Activated T-cell treated with anti-CD3 and anti-CD28 coated beads, Interleukin-2, amount 50 U/mL, for 24 hours (primary cell): ENCODE measurements around the gene KRT14.
"Not testable (repeated sequence)": the region's sequence is repeated elsewhere in the genome, so short reads cannot be mapped to it uniquely, and the experiment has no call there.

Experiments used
- DNase-seq: peaks from one replicate; pipeline ENCODE4 v3.0.0-alpha.2; 2020
- H3K27ac Mint-ChIP-seq: 2 replicates; pipeline ENCODE4 v1.8.0; 2020; ENCODE audit warnings: mild to moderate bottlenecking, mixed read lengths
- H3K27me3 Mint-ChIP-seq: 2 replicates; pipeline ENCODE4 v1.8.0; 2020; ENCODE audit warnings: mixed read lengths
- H3K36me3 Mint-ChIP-seq: 2 replicates; pipeline ENCODE4 v1.8.0; 2020; ENCODE audit warnings: low read depth, mixed read lengths
- H3K4me1 Mint-ChIP-seq: 2 replicates; pipeline ENCODE4 v1.8.0; 2020; ENCODE audit warnings: low read depth, mixed read lengths
- H3K4me3 Mint-ChIP-seq: 2 replicates; pipeline ENCODE4 v1.8.0; 2020; ENCODE audit warnings: mild to moderate bottlenecking, moderate library complexity, mixed read lengths
- H3K9me3 Mint-ChIP-seq: 2 replicates; pipeline ENCODE4 v1.8.0; 2020; ENCODE audit warnings: mixed read lengths

KRT14 gene

DNA sequence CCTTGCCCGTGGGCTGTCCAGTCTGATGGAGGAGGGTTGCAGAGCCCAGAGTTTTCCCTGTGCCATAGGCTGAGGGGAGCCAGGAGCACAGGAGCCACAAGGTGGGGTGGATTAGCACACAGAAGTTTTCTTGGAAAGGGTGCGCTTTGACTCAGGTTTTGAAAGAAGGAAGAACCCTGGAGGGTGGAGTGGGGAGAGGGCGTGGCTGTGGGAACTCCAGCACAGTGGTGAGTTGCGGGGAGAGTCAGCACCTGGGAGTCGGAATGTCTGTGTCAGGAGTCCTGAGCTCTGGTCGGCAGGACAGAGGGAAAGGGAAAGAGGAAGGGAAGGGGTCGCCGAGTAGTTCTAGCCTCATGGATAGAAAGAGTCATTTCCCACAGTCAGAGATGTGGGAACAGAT, 8.9 kb upstream of the KRT14 start:
- no peaks in the 10 kb centered on the region for H3K36me3 Mint-ChIP-seq
- H3K27me3 Mint-ChIP-seq = peaks cover 17% of the 10 kb centered on the region
- H3K9me3 Mint-ChIP-seq = no peaks in the 10 kb centered on the region
- no peak overlapping the region for H3K27ac Mint-ChIP-seq
- H3K4me3 Mint-ChIP-seq = no peak overlapping the region
- DNase-seq = no peak
- no peaks in the 10 kb centered on the region for H3K4me1 Mint-ChIP-seq

DNA sequence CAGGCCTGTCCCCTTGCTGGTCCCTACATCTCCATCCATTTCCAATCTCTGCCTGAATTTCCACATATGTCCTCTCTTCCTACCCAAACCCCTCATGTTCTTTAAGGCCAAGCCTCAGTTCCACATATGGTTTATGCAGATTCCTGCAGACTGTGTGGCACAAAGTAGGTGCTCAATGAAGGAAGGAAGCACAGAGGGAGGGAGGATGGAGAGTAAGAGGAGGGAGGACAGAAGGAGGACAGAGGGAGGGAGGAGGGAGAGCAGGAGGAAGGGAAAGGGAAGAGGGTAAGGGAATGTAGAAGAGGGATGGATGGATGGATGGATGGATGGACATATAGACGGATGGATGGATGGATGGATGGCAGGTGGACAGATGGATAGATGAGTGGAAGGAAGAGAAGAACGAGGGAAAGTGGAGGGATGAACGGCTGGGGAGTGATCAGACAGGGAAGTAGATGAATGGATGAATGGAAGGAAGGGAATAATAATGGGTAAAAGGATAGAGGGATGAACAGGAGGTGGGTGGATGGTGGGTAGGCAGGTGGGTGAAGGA, 7.7 kb upstream of the KRT14 start:
- peaks cover 21% of the 10 kb centered on the region for H3K27me3 Mint-ChIP-seq
- no peak for DNase-seq
- H3K27ac Mint-ChIP-seq = no peak overlapping the region
- H3K4me3 Mint-ChIP-seq = no peak overlapping the region
- no peaks in the 10 kb centered on the region for H3K4me1 Mint-ChIP-seq
- no peaks in the 10 kb centered on the region for H3K36me3 Mint-ChIP-seq
- H3K9me3 Mint-ChIP-seq = no peaks in the 10 kb centered on the region

DNA sequence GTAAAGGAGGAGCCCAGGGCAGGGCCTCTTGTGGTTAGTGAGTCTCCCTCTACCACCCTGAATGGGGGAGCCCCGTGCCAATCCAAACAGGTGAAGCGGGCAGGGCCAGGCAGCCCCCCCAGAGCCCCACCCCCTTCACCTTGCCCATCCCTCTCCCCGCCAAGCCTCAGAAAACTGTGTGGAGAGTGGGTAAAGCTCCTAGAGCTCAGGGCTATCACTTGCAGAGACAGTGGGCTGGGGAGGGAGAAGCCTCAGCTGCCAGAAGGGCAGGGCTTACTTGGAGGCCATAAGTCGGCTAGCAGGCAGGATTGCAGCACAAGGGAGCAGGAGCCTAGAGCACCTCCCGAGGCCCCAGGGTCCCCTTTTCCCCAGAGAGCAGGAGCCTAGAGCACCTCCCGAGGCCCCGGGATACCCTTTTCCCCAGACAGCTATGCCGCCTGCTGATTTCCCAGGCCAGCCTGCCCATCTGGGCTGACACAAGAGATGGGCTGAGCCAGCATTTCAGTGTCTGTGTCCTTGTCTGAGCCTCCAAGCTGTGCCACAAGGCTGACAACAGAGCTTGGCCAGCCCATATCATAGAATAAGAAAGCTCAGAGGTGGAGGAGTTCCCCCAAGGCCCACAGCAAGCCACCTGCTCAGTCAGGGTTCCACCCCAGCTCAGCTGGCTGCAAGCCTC, 6.7 kb upstream of the KRT14 start:
- Mint-ChIP-seq H3K27ac (no peak overlapping the region), H3K36me3 (no peaks in the 10 kb centered on the region), H3K9me3 (no peaks in the 10 kb centered on the region), H3K4me3 (no peak overlapping the region), H3K27me3 (peaks cover 26% of the 10 kb centered on the region), H3K4me1 (no peaks in the 10 kb centered on the region)
- DNase-seq = no peak

DNA sequence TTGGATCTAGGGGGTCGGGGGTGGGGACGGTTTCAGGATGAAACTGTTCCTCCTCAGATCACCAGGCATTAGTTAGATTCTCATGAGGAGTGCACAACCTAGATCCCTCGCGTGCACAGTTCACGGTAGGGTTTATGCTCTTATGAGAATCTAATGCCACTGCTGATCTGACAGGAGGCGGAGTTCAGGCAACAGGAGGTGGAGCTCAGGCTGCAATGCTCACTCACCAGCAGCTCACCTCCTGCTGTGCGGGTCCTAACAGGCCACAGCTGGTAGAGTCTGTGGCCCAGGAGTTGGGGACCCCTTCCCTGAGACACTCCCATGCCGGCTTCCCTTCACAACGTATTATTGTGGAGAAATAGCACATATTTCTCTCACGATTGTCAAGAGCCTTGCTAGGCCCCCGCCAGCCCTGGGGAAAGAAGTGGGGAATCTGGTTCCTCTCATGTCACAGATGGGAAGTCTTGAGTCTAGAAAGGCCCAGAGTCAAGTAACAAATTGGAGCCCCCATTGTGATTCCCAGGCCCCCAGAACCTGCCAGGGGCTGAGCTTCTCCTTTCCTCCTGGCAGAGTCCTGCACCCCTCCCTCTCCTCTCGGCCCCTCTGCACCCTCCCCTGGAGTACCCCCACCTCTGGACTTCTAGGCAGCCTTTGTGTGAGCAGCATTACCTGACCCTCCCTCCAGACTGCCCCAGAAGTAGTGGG, 6.1 kb upstream of the KRT14 start:
- Mint-ChIP-seq H3K36me3 (no peaks in the 10 kb centered on the region), H3K27ac (no peak overlapping the region), H3K4me1 (no peaks in the 10 kb centered on the region), H3K9me3 (no peaks in the 10 kb centered on the region), H3K27me3 (peaks cover 26% of the 10 kb centered on the region), H3K4me3 (no peak overlapping the region)
- DNase-seq = no peak

DNA sequence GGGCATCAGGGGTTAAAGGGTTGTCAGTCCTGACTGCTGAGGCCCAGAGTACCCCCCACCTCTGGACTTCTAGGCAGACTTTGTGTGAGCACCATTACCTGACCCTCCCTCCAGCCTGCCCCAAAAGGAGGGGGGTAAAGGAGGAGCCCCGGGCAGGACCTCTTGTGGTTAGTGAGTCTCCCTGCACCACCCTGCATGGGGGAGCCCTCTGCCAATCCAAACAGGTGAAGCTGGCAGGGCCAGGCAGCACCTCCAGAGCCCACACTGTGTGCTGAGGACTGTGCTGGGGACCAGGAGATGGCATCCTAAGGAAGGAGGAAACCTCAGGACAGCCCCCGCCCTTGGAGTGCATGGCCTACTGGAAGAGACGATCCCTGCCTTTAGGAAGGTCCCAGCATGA, 2.6 kb upstream of the KRT14 start:
- Mint-ChIP-seq H3K36me3 (no peaks in the 10 kb centered on the region), H3K4me3 (no peak overlapping the region), H3K27ac (no peak overlapping the region), H3K4me1 (no peaks in the 10 kb centered on the region), H3K27me3 (peaks cover 25% of the 10 kb centered on the region), H3K9me3 (no peaks in the 10 kb centered on the region)
- DNase-seq = no peak

DNA sequence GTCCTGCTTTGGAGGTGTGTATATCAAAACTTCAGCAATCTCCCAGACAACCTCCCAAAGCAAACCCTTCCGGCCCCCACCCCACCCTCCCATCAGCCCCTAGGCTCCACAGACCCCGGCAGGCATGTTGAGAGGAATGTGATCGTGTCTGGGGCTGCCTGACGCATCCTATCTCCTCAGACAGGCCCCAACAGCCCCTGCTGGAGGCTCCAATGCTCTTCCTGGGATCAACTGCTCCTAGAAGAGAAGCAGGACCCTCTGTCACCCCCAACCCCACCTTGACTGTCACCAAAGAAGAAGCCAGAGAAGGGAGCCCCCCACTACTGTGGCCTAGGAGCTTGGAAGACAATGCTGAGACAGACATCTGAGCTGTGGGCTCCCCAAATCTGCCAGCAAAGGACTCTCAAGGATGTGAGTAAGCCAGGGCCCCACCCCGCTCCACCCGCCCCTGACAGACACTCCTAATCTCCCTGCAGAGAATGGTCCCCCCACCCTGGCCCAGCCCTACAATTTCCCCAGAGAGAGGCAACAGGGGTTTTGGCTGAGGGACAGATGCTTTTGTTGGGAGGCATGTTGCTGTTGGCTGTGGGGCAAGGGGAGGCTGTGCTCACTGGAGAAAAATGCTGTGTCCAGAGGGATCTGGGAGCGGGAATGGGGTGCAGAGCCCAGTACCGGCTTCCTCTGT, 1.6 kb upstream of the KRT14 start:
- Mint-ChIP-seq H3K27ac (no peak overlapping the region), H3K36me3 (no peaks in the 10 kb centered on the region), H3K9me3 (no peaks in the 10 kb centered on the region), H3K4me3 (no peak overlapping the region), H3K27me3 (peaks cover 30% of the 10 kb centered on the region), H3K4me1 (no peaks in the 10 kb centered on the region)
- no peak for DNase-seq

DNA sequence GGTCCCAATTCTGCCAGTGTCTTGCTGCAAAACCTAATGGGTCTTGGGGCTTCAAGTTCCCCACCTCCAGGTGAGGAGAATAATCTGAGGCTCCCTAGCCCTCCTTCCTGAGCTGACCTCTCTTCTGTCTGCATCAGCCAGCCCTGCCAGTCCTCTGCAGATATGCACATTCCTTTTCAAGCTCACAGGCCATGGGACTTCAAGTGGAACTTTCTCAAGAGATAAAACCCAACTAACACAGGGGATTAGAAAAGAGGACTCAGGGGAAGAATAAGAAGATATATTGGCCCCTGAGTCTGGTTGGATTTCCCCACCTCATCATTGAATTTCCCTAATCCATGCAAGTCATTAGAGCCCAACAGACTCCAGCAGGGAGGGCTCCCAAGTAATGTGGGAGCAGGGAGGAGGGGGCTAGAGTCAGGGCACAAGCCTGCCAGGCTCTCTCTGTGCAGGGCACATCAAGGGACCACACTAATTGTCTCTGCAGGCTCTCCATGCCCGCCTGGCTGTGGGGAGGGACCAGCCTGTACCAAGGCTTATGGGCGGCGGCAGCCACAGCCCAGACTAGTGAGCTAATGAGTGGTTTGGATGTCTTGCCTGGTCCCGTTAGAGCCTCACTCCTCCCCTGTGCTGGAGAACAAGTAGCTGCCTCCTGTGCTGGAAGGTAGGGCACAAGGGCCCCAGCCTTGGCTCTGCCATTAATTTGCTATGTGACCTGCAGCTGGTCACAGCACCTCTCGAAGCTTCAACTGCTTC, 1.2 kb downstream of the KRT14 start:
- Mint-ChIP-seq H3K27ac (no peak overlapping the region), H3K4me3 (no peak overlapping the region), H3K36me3 (no peaks in the 10 kb centered on the region), H3K4me1 (no peaks in the 10 kb centered on the region), H3K27me3 (peaks cover 30% of the 10 kb centered on the region), H3K9me3 (no peaks in the 10 kb centered on the region)
- no peak for DNase-seq

DNA sequence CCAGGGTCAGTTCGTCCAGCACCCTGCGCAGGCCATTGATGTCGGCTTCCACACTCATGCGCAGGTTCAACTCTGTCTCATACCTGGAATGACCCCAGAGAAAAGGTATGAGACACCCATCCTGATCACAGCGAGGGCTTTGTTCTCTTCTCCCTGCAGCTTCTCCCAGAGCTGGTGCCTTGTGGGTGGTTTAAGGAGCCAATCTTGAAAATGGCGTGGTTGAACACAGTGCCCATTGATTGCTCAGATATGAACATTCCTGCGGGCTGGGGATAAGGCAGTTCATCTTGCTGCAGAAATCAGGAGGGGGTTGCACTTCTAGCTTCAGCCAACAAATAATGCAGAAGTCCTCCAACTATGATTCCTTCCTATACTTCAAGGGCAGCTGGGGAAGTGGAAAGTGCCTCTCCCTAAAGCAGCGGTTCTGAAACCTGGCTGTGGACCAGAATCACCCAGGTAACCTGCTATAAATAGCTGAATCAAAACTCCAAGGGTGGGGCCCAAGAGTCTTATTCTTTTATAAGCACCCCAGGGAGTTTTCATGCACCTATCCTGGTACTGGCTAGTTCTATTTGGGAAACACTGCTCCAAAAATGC, 2.3 kb downstream of the KRT14 start:
- peaks cover 36% of the 10 kb centered on the region for H3K27me3 Mint-ChIP-seq
- H3K9me3 Mint-ChIP-seq, H3K4me1 Mint-ChIP-seq, DNase-seq, H3K36me3 Mint-ChIP-seq, H3K4me3 Mint-ChIP-seq, H3K27ac Mint-ChIP-seq: not testable (repeated sequence)

DNA sequence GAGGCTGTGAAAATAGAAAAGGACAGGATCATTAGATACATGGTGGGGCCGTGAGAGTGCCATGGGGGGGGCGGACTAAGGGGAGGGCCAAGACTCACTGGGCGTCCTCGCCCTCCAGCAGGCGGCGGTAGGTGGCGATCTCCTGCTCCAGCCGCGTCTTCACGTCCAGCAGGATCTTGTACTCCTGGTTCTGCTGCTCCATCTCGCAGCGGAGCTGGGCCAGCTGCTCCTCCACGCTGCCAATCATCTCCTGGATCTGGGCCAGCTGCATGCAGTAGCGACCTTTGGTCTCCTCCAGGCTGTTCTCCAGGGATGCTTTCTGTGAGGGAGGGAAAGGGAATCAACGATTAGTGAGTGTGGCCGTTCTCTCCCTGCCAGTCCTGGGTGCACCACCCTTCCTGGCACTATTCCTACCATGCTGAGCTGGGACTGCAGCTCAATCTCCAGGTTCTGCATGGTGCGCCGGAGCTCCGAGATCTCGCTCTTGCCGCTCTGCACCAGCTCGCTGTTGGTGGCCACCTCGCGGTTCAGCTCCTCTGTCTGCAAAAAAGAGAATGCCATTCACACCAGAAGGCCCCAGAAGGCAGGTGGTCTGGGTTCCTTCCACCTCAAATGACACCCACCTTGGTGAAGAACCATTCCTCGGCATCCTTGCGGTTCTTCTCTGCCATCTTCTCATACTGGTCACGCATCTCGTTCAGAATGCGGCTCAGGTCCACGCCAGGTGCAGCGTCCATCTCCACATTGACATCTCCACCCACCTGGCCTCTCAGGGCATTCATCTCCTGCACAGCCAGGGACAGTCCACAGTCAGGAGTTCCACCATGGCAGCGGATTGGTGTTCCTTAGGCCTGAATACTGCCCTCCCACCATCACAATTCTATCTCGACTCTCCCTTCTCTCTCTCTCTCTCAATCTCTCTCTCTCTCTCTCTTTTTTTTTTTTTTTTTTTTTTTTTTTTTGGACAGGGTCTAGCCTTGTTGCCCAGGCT, 3.3 kb downstream of the KRT14 start:
- Mint-ChIP-seq H3K4me3 (no peak overlapping the region), H3K27ac (no peak overlapping the region), H3K27me3 (peaks cover 39% of the 10 kb centered on the region), H3K36me3 (no peaks in the 10 kb centered on the region), H3K9me3 (no peaks in the 10 kb centered on the region), H3K4me1 (no peaks in the 10 kb centered on the region)
- no peak for DNase-seq

DNA sequence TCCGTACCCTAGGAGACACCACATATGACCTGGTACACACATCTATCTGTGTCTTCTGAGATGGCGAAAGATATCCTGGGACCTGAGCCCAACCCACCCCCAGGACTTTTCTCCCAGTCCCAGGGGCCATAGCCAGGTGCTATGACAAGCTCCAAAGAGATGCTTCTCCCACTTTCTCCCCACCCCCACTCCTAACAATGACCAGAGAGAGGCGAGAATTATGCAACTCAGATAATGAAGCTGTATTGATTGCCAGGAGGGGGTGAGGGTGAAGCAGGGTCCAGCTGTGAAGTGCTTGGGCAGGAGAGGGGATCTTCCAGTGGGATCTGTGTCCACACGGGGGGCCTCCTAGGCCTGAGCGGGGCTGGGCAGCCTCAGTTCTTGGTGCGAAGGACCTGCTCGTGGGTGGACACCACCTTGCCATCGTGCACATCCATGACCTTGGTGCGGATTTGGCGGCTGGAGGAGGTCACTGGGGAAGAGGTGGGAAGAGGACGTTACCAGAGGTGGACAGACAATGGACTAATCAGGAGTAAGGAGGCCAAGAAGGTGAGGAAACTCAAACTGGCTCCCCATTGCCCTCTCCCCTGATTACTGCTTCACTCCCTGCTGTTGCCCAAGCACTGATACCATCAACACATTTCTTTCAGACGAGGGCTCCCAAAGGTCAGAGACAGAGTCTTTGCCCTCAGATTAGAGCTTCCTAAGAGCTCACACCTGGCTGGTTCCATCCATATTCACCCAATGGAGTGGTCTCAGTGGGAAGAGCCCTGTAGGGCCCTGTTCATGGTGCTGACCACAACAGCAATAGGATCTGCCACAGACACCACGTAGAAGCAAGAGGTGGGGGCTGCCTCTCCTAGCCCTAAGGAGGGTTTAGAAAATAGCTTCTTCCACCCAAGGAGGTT, 4.4 kb downstream of the KRT14 start:
- DNase-seq, H3K27ac Mint-ChIP-seq, H3K9me3 Mint-ChIP-seq, H3K4me3 Mint-ChIP-seq, H3K4me1 Mint-ChIP-seq, H3K36me3 Mint-ChIP-seq: not testable (repeated sequence)
- peaks cover 45% of the 10 kb centered on the region for H3K27me3 Mint-ChIP-seq

DNA sequence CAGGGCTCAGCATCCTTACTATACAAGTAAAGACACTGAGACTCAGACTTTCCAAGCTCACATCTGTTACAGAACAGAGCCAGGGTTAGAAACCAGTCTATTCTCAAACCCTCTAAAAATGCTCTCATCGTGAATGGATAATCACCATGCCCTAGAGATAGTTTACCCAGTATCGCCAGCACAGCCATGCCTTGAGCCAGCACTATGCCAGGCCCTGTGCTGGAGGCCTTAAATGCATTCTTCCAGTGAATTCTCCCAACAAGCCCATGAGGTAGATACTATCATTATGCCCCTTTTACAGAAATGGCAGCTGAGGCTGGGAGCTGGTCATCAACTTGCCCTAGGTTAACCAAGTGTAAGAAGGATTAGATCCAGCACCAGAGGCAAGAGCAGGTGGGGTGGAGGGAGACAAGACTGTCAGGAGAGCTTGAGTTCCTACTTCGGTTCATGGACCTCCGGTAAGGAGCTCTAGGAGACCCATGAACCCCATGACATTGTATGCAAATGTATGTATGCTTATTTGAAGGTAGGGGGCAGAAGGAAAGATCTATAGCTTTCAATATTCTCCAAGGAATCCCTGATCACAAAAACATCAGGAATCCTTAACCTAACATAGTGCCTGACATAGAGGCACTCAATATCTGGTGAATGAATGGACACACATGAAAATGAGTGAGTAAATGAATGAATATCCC, 5.2 kb downstream of the KRT14 start:
- DNase-seq = no peak
- Mint-ChIP-seq H3K27me3 (peaks cover 51% of the 10 kb centered on the region), H3K4me3 (no peak overlapping the region), H3K4me1 (no peaks in the 10 kb centered on the region), H3K36me3 (no peaks in the 10 kb centered on the region), H3K27ac (no peak overlapping the region), H3K9me3 (no peaks in the 10 kb centered on the region)

DNA sequence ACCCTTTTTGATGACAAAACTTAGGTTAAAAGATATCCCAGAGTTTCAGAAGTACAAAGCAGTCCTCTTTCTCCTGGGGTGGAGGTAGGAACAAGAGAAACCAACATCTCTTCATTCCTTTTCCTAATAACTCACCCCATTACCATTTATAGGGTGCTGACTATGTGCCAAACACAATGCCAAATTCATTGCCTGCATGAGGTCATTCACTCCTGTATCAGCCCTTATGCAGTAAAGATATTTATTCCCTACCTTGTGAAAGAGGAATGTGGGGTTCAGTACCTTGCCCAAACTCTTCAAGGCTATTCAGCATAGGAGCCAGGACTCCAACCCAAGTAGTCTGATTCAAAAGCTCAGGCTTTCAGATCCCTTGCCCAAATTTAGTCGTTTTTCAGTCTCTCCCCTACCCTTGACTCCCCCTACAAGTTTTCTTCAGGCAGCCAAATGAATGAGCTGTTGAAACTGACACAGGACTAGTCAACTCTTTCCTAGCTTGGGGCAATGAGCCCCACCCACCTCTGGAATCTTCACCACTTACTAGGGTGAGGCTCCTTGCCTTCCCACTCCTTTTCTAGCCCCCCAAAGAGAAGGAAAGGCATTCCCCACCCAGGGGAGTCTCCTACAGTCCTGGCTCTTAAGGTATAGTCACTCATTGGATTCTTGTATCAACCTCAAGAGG, 5.9 kb downstream of the KRT14 start:
- H3K27ac Mint-ChIP-seq = no peak overlapping the region
- H3K9me3 Mint-ChIP-seq = no peaks in the 10 kb centered on the region
- no peaks in the 10 kb centered on the region for H3K36me3 Mint-ChIP-seq
- H3K4me3 Mint-ChIP-seq = no peak overlapping the region
- no peaks in the 10 kb centered on the region for H3K4me1 Mint-ChIP-seq
- no peak for DNase-seq
- peaks cover 57% of the 10 kb centered on the region for H3K27me3 Mint-ChIP-seq
